C1 segment of cervical spinal cord (tissue), 14 donors: ENCODE results near the gene PNMA8A.
"Not testable (repeated sequence)": the region's sequence is repeated elsewhere in the genome, so short reads cannot be mapped to it uniquely, and the experiment has no call there.

ENCODE experiments used
- DNase-seq, 14 donors: peaks; one replicate each; lab custom pipeline; 2025; lab: John Stamatoyannopoulos, UW

PNMA8A gene, protein sequence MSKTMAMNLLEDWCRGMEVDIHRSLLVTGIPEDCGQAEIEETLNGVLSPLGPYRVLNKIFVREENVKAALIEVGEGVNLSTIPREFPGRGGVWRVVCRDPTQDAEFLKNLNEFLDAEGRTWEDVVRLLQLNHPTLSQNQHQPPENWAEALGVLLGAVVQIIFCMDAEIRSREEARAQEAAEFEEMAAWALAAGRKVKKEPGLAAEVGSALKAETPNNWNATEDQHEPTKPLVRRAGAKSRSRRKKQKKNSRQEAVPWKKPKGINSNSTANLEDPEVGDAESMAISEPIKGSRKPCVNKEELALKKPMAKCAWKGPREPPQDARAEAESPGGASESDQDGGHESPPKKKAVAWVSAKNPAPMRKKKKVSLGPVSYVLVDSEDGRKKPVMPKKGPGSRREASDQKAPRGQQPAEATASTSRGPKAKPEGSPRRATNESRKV

DNA sequence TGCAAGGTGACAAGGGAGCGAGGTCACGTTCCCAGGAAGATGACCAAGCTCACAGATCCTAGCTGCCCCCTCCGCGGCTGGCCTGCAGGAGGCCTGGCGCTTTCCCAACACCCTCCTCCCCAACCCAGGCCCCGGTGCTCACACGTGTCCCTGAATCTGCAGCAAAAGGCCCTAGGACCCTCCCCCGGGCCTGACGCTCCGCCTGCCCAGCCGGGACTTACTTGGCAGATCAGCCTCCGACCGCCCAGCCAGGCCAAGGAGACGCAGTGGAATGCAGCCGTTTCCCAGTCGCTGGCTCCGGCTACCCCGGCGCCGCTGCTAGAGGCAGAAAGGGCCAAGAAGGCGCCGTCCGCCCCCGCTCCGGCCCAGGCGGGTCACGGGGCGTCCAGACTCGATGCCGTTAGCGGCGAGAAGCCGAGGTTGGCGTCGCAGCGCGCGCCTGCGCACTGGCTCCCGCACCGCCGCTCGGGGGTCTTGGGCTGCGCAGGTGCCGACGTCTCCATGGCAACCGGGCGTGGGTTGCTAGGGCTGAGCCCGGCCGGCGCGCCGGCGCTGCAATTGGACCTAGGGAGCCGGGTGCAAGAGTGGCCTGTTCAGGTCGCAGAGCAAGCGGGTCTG, at the start of gene PNMA8A:
TSS of gene PNMA8A (minus strand) at position 448 of the 618 bp plus-strand sequence. CDS start 528 bp downstream, outside the sequence.
- DNase-seq: peak in 13 of 14 donors; percentile 37 to 86 (median 67)

GRCh38 chr19:46520616-46521015, 49.3 kb upstream of the PNMA8A start:
- no peak for DNase-seq

DNA sequence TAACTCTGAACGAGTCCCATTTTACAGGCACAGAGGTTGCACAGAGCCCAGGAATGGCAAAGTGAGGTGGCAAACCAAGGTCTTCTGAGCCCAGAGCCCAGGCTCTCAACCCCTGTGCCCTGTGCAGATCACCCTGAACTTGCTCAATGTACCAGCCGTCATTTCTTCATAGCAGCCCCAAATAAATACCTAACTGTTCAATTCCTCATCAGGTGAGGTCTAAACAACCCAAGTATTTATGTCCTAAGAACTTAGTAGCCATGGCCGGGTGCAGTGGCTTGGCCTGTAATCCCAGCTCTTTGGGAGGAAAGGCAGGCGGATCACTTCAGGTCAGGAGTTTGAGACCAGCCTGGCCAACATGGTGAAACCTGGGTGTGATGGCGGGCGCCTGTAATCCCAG, 46.1 kb upstream of the PNMA8A start:
- DNase-seq: no peak

- DNase-seq: no peak
Measured at GRCh38 chr19:46515879-46516350, 44.6 kb upstream of the PNMA8A start.

DNA sequence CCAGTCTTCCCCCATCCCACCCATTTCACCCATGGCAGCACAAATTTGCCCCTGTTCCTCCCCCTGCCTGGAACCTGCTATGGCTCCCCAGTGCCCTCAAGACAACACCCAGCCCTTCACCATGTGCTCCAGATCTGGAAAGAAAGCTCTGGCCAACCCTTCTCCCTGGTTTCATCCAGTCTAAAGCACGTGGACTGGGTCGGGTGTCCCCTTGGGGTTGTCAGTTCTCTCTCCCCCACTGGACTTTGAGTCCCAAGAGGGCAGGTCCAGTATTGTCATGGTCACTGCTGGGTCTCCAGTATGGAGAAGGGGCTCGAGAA, 43.9 kb upstream of the PNMA8A start:
- no peak for DNase-seq

- DNase-seq: no peak
Measured at GRCh38 chr19:46514589-46515289, 43.4 kb upstream of the PNMA8A start.

DNA sequence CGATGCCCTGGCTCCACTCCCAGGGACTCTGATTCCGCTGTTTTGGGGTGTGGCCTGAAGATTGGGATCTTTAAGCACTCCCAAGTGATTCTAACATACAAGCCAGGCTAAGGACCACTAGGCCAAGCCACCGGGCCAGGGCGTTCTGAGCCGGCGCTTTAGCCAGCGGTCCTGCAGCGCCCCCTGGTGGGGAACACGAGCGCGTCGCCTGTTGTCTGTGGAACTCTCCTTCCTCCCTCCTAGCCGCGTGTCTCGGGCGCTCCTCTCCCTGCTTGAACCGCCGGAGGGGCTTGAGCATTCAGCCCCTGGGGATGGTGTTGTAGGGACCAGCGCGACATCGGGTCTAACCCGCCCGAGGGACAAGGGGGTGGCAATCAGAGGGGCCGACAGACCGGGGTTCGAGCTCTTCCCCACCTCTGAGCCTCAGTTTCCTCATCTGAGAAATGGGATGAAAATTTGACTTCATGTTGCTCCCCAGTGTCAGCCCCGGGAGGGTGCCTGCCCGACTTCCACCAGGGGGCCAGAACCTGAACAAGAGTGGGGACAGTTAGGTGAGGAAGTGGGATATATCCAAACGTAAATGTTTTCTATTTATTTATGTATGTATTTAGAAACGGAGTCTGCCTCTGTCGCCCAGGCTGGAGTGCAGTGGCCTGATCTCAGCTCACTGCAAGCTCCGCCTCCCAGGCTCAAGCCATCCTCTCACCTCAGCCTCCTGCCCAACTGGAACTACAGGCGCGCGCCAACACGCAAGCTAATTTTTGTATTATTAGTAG, 42.3 kb upstream of the PNMA8A start:
- peak in 11 of 14 donors; percentile 15 to 87 (median 60) for DNase-seq

DNA sequence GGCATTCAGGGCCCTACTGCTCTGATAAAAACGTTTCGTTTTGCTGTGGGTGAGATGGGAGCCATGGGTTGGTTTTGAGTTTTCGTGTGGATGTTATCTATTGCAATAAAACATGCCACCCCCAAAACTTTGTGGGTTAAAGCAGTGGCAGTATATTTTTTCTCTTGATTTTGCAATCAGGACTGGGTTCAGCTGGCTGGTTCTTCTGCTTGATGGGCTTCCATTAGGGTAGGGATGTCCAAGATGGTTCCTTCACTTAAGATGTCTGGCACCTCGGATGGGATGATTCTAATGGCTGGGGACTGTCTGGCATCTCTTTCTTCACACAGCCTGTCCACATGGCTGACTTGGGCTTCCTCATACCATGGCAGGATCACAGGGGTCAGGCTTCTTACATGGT, 39.9 kb upstream of the PNMA8A start:
- DNase-seq: no peak

GRCh38 chr19:46508206-46508605, 36.8 kb upstream of the PNMA8A start:
- DNase-seq: no peak

DNA sequence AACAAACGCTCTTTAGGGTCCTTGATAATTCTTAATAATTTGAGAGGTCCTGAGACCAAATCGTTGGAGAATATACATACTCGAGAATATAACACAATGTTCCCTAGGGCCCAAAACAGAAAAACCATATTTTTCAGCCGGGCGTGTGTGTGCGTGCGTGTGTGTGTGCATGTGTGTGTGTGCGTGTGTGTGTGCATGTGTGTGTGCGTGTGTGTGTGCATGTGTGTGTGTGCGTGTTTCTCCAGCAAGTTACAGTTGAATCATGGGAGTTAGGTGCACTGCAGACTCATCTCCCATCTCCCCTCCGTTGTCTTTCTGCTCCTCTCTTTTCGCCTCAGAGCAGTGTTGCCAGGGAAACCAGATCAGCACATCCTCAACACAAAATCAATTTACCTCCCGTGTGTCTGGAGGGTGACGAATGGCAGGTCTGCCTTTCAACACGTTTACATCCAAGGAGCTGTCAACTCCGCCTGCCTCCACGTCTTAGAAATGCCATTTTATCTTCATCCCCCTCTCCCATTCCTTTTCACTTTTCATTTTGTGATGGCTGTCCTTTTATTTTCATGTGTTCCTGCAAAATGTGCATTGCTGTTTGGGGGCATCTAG, 32.6 kb upstream of the PNMA8A start:
- no peak for DNase-seq

DNA sequence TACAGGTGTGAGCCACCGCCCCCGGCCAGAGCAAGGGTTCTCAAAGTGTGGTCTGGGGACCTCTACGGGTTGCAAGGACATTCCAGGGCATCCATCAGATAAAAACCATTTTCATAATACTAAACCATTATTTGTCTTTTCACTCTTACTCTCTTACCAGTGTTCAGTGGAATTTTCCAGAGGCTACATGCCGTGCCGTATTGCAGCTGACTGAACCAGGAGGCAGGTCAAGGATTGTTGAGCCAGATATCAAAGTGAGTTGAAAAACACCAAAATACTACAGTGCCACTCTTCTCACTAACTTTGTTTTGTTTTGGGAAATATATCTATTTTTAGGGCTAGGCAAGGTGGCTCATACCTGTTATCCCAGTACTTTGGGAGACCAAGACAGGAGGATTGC, 31.5 kb upstream of the PNMA8A start:
- no peak for DNase-seq

DNA sequence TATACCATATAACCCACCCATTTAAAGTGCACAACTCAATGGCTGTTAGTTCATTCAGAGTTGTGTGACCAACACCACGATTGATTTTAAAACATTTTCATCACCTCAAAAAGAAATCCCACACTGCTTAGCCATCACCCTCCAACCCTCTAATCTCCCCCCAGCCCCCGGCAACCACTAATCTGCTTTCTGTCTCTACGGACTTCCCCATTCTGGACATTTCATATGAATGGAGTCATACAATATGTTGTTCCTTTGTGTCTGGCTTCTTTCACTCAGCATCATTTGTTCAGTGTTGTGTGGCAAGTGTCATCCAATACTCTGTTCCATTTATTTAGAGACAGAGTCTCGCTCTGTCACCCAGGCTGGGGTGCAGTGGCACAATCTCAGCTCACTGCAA, 28.3 kb upstream of the PNMA8A start:
- no peak for DNase-seq

- no peak for DNase-seq
Measured at GRCh38 chr19:46497773-46498172, 26.4 kb upstream of the PNMA8A start.

GRCh38 chr19:46496886-46497285, 25.5 kb upstream of the PNMA8A start:
- not testable (repeated sequence) for DNase-seq

DNA sequence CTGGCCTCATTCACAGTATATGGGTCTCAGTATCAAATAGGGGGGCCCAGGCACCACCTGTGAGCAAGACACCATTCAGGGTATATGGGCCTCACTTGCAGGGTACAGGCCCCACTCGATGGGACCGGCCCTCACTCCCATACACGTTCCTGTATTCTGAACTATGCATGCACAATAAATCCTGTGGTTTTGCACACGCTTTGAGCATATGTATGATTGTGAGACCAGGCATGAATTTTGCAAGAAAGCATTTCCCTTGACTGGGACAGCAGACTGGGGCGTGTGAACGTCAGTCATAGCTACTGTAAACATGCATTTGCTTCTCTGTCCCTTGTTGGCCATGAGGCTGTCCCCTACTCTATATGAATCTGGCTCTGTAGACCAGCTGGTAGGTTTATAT, 24.9 kb upstream of the PNMA8A start:
- DNase-seq: no peak

DNA sequence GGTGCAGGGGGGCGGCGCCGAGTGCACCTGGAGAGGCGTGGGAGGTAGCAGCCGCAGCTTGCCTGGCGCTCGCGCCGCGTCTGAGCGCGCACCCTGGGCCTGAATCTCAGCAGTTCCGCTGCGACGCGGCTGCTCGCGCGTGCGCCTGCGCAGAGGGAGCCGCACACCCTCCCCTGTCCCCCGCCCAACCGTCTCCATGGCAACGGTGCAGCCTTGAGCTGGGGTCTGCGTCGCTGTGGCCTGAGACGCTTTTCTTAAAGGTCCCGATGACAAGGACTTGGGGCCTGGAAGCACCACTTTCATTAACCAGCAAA, 24.4 kb upstream of the PNMA8A start, which contains the start of gene PNMA8B:
TSS of gene PNMA8B (minus strand) at position 82 of the 314 bp plus-strand sequence. CDS start 402 bp downstream, outside the sequence.
- peak in 13 of 14 donors; percentile 33 to 89 (median 64) for DNase-seq

- DNase-seq: peak in 1 of 14 donors; percentile 5
Measured at GRCh38 chr19:46494941-46495785, 23.8 kb upstream of the PNMA8A start.

DNA sequence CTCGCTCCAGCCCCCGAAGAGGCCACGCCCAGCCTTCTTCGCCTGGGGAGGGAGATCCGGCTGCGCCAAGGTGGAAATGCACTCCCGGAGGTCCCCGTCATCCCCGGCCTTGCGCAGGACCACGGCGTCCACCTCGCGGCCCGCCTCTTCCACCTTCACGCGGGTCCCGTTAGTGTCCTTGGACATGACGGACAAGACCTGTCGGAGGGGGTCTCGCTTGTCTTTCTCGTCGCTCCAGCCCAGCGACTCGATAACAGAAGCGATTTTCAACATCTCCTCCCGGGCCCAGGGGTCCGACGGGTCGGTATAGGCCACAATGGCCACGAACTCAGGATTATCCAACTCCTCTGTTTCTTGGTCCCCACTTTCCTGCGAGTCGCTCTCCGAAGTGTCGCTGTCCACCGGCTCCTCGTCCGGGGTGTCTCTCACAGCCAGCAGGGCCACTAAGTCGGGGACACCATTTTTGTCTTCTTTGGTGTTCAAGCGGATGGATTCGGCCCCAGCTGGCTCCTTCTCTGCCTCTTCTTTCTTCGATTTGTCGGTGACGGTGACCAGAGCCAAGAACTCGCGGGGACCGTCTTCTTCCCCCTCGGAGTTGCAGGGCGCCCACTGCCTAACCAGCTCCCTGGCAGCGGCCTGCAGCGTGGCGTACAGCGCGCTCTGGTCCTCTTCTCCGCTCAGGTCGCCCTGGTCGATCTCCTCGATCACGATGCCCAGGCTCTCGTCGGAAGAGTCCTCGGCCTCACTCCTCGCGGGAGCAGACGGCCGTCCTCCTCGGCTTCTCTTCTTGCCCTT, 23.0 kb upstream of the PNMA8A start:
- DNase-seq: no peak
